Astrocyte of the hippocampus (primary cell): ENCODE data around the gene ZNF804B.

Source experiments
- DNase-seq: peaks from one replicate; pipeline ENCODE4 v3.0.0; 2011; ENCODE audit warnings: low read depth, low spot score

The ZNF804B gene

DNA sequence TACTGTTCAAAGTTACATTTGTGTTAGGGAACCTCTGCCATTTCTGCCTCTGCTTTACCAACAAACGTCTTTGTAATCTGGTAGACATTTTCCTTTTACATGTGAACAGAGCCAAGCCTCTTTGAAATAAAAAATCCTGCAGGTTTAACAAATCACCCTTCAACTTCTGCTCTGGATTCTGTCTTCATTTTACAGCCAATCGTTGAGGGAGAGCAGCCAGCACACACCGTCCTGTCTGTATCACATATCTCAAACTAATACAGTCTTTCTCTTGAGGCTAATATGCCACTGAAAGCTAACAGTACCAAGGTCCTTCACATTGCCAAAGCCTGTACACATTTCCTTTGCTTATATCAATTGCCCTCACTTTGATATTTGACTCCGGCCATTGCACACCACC is 504.6 kb downstream of the ZNF804B start:
- DNase-seq: no peak

DNA sequence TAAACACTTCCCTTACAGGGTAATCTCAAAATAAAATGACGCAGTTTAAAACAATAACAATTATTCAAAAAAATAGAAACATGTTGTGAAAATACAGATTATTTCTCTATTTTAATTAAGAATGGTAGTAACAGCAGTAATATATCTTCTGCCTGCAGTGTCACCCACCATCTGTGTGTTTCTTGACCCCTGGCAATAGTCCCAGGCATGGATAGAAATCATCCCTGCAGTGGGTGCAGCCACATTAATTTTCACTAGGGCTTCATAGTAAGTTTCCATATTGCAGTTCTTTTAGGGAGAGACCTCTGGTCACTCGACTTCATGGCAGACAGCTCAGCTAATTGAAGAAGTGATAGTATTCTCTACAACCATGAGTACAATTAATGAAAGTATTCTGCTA is 506.1 kb downstream of the ZNF804B start:
- no peak for DNase-seq

DNA sequence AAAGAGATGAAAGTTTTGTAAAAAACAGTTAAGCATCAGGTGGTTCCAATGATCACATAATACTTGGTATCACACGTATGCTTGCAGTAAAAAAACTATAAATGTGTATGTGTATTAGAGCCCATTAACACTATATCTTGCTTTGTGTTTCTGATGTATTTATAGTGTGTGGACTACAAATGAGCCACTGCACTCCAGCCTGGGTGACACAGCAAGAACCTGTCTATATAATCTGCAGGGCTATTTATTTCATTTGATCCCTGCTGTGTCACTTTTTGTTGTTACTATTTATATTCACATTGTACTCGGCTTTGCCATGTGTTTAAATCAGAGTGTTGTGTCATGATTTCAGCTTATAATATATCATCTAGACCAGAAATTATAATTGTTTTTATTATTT is 523.8 kb downstream of the ZNF804B start:
- DNase-seq: no peak

DNA sequence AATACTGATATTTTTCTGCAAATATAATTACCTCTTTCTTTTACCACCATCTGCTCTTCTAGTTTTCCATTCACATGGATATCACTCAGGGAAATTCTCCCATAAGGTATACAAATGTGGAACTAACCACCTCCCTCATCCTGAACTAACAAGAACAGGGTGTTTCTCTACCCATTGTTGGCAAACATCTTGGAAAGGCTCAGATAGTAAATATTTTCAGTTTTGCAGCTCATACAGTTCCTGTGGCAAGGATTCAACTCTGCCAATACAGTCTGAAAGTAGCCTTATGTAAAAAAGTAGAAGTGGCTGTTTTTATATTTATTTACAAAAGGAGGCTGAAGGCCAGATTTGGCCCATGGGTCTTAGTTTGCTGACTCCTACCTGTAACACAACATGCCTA is 549.0 kb downstream of the ZNF804B start:
- no peak for DNase-seq

DNA sequence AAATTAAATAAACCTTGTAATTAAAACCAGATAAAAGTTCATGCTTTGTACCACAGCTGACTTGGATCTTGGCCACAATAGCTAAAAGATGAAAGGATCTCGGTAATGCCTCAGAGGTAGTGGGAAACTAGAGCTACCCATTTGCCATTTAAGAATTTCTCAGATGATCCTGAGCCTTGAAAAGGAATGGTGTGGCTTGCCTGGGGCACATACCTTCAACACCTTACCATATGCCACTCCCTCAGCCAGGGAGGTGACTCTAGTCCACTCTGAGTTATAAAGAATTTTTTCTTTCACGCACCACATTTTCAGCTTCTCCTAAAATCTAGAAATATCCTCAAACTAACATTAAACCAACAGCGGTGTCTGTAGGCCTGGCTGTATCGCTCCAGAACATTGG is 552.4 kb downstream of the ZNF804B start:
- no peak for DNase-seq

DNA sequence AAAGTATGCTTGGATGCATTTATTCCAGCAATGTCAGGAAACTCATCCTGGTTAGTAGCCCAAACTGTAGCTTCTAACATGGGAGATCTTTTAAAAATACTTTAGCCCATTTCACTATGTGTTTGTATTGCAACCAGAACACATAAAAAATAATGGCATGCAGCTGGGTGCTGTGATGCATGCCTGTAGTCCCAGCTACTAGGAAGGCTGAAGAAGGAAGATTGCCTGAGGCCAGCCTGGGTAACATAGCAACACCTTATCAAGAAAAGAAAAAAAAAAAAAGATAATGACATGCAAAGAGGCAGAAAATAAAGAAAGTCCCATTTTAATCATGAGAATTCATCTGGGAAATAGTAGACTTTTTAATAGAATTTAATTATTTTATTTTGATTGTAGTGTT is 553.1 kb downstream of the ZNF804B start:
- no peak for DNase-seq

DNA sequence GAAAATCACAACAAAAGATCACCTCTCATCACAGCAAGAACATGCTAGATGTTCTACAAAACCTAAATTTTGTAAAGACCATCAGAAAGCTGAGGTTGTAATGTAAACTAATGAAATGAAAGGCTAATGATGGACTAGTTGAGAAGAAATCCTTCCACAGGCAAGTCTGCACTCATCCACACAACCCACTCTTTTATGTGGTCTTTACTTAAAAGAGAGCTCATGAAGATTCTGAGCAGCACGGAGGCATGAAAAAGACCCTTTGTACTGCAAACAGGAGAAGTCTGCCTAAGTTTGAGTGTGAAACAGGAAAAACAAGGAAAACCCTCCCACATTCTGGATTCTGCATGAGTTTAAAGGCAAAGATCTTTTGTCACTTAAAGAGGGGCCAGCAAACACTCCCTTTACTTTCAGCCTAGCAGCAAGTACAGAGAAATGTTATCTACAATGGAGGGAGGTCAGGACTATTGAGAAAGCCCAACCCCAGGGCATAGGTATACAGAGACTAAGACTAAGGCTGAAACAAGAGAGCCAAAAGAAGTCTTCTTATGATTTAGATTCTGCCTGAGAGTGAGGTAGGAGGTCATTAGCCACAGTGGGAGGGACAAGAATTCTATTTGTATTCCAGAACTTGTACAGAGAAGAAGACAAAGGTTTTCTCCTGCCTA is 557.2 kb downstream of the ZNF804B start:
- DNase-seq: no peak

DNA sequence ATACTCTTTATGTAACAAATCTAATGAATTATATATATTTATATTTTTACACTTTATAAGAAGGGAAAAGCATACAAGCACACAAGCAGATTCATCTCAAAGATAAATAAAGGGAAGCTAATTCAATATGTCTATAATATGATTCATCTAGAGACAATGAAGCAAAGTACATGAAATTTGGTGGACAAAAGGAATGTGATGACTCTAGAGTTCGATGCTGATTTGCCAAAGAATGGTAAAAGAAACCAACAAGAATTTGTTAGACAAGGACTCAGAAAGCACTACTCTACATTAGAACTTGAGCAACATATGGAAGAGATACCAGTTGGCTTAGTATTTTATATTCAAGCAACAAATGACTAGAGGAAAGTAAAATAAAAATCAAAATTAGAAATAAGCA is 572.5 kb downstream of the ZNF804B start:
- DNase-seq: no peak

DNA sequence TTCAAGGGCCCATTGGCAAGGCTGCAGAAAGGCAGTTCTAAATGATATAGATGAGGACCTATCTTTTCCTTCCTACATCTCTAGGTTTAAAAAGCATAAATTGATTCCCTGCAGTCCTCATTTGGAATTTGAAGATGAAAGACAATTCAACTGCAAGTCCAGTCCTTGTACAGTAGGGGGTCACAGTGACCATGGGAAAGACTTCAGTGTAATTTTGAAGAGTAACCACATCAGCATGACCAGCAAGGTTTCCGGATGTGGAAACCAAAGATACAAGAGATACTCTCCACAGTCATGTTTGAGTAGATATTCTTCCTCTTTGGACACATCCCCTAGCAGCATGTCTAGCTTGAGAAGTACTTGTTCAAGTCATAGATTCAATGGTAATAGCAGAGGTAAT is 575.3 kb downstream of the ZNF804B start:
- no peak for DNase-seq

DNA sequence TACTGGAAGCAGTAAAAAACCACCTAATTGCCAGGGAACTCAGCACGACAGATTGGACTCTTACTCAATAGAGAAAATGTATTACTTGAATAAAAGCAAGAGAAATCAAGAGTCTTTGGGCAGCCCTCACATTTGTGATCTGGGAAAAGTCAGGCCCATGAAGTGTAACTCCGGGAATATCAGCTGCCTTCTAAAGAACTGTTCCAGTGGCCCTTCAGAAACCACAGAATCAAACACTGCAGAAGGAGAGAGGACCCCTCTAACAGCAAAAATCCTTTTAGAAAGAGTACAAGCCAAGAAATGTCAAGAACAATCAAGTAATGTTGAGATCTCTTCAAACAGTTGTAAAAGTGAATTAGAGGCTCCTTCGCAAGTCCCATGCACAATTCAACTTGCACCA is 576.0 kb downstream of the ZNF804B start:
- no peak for DNase-seq

DNA sequence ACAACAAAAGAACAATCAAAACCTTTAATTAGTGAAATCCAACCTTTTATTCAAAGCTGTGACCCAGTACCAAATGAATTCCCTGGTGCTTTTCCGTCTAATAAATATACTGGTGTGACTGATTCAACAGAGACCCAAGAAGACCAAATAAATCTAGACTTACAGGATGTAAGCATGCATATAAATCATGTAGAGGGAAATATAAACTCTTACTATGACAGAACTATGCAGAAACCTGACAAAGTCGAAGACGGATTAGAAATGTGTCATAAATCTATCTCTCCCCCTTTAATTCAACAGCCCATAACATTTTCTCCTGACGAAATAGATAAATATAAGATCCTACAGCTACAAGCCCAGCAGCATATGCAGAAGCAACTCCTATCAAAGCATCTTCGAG is 576.6 kb downstream of the ZNF804B start:
- no peak for DNase-seq

DNA sequence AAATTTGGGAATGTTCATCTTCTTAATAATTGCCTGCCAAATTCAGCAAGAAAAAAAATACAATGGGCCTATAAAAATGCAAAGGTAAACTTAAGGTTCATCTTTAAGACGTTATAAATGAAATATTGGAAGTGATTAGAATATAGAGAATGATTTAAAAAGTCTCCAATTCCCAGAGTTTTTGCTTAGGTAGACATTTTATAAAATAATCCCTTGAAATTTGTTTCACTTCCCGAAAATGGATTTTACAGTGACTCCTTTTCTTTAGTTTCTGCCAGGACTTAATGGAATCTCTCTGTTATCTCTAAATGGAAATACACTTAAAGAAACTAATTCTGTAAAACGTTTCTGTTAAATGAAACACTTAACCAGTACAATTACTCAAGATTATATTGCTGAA is 580.2 kb downstream of the ZNF804B start:
- no peak for DNase-seq

DNA sequence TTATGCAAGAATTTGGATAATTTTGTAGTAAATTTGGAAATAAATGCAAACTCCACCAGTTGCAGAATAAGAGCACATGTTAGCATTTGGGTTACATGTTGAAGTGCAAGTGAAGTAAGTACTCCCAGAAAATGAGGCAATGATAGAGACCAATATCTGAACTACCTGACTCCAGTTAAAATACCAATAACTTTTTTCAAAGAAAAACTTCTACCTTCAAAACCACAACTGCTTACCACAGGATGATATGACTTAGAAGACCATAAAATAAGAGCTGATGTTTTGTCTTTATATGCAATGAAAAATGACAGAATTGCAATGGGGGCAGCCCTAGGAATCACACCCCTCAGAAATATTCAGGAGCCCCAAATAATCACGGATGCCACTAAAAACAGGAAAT is 597.6 kb downstream of the ZNF804B start:
- no peak for DNase-seq

DNA sequence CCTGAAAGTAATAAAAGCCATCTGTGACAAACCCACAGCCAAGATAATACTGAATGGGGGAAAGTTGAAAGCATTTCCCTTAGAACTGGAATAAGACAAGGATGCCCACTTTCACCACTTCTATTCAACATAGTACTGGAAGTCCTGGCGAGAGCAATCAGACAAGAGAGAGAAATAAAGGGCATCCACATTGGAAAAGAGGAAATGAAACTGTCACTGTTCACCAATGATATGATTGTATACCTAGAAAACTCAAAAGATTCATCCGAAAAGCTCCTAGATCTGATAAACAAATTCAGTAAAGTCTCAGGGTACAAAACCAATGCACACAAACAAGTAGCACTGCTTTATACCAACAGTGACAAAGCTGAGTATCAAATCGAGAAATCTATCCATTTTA is 617.7 kb downstream of the ZNF804B start:
- DNase-seq: no peak

DNA sequence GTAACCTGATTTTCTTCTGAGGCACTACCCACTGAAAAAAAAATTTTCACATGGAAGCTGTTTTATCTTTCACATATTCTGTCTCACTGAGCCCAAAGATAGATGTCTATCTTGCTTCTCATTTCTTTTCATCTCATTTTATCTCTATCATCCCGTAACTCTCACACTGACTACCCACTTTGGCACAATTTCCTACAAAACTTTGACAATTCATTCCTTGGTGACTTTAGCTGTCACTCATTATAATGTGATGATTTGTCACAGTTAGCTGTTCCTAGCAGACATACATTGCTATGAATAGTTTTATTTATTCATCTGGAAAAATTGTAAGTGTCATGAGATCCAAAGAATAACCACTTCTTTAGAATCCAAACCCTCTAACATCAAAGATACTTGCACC is 625.9 kb downstream of the ZNF804B start:
- DNase-seq: no peak
